Neural crest cell (in vitro differentiated cells): ENCODE results near the gene PPP2R2C. TPM values are rescaled to one million over a fixed set of nuclear protein-coding genes. Genes with fewer than 3 reads are reported as not detected.
A peak's percentile ranks its signal among the peaks of the same experiment; 100 is the strongest.

Experiments used
- DNase-seq: peaks from one replicate; pipeline ENCODE4 v3.0.0; 2021; ENCODE audit warnings: low read depth, mixed read lengths, low spot score
- H3K27ac Mint-ChIP-seq: one replicate; pipeline ENCODE4 v1.8.0; 2021; ENCODE audit warnings: mild to moderate bottlenecking, mixed read lengths; ENCODE audit not compliant: unreplicated experiment
- H3K27me3 Mint-ChIP-seq: 2 replicates; pipeline ENCODE4 v1.8.0; 2021; ENCODE audit warnings: low read depth, mild to moderate bottlenecking, mixed read lengths
- H3K36me3 Mint-ChIP-seq: 2 replicates; pipeline ENCODE4 v1.8.0; 2021; ENCODE audit warnings: low read depth, mild to moderate bottlenecking, mixed read lengths
- H3K4me1 Mint-ChIP-seq: 2 replicates; pipeline ENCODE4 v1.8.0; 2021; ENCODE audit warnings: mixed read lengths
- H3K4me3 Mint-ChIP-seq: one replicate; pipeline ENCODE4 v1.8.0; 2021; ENCODE audit warnings: mild to moderate bottlenecking, mixed read lengths
- H3K9me3 Mint-ChIP-seq: 2 replicates; pipeline ENCODE4 v1.8.0; 2021; ENCODE audit warnings: mixed read lengths
- total RNA-seq: library from RNA; stranded (reverse); gene quantifications from 2 replicates; pipeline ENCODE4 v1.2.1, GENCODE V29; 2021
- TF ChIP-seq, protein P1 (sequence below): fragments of 200-600 bp; sonication (generic); conservative IDR thresholded peaks from 2 replicates; pipeline ENCODE4 v1.5.0; 2021; ENCODE audit warnings: antibody characterized with exemption, mild to moderate bottlenecking

The PPP2R2C gene
- total RNA-seq, 1 donor from 2014 or later: 0.35 TPM

DNA sequence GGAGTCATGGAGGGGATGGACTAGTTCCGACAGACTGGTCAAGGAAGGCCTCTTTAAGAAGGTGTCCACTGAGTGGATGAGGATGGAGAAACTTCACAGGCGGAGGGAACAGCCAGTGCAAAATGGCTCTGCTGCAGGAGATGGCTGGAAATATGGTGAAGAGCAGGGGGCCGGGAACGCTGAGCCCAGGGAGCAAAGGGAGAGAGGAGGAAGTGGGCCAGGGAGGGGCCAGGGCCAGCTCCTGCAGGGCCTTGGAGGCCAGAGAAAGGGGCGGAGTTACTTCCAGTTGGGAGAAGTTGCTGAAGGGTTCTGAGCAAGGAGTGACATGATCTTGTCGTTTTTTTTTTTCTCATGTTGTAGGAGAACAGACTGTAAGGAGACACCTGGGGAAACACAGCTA lies 108.3 kb downstream of the PPP2R2C start:
- H3K36me3 Mint-ChIP-seq: no peaks in the 10 kb centered on the region
- H3K27ac Mint-ChIP-seq: no peak overlapping the region
- H3K4me1 Mint-ChIP-seq: no peaks in the 10 kb centered on the region
- no peak overlapping the region for H3K4me3 Mint-ChIP-seq
- TF ChIP-seq, protein P1, sequence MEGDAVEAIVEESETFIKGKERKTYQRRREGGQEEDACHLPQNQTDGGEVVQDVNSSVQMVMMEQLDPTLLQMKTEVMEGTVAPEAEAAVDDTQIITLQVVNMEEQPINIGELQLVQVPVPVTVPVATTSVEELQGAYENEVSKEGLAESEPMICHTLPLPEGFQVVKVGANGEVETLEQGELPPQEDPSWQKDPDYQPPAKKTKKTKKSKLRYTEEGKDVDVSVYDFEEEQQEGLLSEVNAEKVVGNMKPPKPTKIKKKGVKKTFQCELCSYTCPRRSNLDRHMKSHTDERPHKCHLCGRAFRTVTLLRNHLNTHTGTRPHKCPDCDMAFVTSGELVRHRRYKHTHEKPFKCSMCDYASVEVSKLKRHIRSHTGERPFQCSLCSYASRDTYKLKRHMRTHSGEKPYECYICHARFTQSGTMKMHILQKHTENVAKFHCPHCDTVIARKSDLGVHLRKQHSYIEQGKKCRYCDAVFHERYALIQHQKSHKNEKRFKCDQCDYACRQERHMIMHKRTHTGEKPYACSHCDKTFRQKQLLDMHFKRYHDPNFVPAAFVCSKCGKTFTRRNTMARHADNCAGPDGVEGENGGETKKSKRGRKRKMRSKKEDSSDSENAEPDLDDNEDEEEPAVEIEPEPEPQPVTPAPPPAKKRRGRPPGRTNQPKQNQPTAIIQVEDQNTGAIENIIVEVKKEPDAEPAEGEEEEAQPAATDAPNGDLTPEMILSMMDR: no peak
- DNase-seq: no peak
- peaks cover 59% of the 10 kb centered on the region for H3K27me3 Mint-ChIP-seq
- no peaks in the 10 kb centered on the region for H3K9me3 Mint-ChIP-seq

DNA sequence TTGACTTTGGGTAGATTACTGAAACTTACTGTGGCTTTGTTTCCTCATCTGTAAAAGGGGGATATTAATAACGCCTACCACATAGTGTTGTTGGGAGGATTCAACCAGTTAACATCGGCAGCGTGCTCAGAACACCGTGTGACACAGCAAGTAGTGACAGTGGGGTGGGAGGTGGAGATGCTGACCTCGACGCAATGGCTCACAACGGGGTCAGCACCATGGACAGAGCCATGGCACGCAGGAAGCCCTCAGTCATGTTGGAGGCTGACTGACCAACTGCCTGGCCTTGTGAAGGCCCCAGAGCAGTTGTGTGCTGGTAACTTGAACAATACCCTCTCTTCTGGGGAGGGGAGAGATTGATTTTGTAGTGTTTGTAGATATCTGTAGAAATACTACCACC lies 109.5 kb downstream of the PPP2R2C start:
- Mint-ChIP-seq H3K4me3 (no peak overlapping the region), H3K36me3 (no peaks in the 10 kb centered on the region), H3K4me1 (no peaks in the 10 kb centered on the region), H3K27ac (no peak overlapping the region), H3K9me3 (no peaks in the 10 kb centered on the region), H3K27me3 (peaks cover 56% of the 10 kb centered on the region)
- TF ChIP-seq, protein P1: no peak
- peak; percentile 68 for DNase-seq

DNA sequence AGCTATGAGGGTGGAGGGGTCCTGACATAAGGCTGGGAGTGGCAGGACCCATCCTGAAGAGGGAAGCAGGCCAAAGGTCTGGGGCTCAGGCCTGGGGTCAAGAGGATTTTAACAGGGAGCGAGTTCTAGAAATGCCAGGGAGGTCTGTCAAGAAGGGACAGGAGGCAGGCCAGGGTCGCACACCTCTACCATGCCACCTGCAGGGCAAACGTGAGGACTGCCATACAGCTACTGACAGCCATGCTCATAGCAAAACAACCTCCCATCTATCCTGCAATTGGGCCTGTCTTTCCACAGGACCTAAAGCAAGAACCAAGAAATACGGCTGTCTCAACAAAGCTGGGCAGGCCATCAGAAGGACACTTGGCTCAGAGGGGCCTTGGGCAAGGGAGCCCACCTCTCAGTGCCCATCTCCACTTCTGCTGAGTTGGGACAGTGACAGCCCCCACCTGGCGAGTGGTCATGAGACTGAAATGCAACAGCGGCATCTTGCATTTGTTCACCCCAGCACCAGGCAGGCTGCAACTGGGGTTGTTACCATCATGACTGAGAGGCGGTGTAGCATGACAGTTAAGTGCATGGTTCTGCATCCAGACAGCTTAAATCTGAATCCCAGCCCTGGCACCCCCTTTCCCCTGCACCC lies 110.0 kb downstream of the PPP2R2C start:
- H3K36me3 Mint-ChIP-seq: no peaks in the 10 kb centered on the region
- TF ChIP-seq, protein P1: no peak
- no peaks in the 10 kb centered on the region for H3K4me1 Mint-ChIP-seq
- no peak overlapping the region for H3K27ac Mint-ChIP-seq
- no peak for DNase-seq
- peaks cover 53% of the 10 kb centered on the region for H3K27me3 Mint-ChIP-seq
- no peaks in the 10 kb centered on the region for H3K9me3 Mint-ChIP-seq
- no peak overlapping the region for H3K4me3 Mint-ChIP-seq

DNA sequence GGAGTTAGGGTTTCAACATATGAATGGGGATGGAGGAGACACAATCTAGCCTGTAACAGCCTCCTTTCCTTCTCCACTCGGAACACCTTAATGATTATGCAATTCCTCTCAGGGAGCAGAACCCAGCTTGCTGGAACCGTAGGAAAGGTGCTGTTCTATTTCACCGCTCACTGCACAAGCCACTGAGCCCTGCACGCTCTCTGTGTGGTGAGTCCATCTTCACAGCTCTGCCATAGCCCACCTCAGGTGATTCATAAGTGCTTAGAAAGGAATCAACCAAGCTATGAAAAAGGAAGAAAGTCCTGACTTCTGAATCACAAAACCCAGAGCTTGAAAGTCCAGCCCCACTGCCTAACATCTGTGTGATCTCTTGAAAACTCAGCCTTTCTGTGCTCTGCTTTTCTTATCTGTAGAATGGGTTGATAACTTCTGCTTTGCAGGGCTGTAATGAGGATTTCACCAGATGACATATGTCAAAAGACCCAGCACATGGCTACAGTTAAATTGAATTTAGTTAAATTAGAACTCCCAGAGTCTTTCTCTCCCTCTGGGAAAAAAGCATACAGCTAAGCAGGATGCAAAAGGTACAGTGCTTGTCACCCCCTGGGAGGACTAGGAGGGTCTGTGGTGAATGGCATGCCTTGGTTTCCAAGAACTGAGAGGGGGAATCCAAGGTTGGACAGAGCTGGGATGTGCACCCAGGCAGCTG lies 111.2 kb downstream of the PPP2R2C start:
- Mint-ChIP-seq H3K27me3 (peaks cover 43% of the 10 kb centered on the region), H3K4me1 (no peaks in the 10 kb centered on the region), H3K9me3 (no peaks in the 10 kb centered on the region), H3K36me3 (no peaks in the 10 kb centered on the region), H3K4me3 (no peak overlapping the region), H3K27ac (no peak overlapping the region)
- TF ChIP-seq, protein P1: no peak
- no peak for DNase-seq

DNA sequence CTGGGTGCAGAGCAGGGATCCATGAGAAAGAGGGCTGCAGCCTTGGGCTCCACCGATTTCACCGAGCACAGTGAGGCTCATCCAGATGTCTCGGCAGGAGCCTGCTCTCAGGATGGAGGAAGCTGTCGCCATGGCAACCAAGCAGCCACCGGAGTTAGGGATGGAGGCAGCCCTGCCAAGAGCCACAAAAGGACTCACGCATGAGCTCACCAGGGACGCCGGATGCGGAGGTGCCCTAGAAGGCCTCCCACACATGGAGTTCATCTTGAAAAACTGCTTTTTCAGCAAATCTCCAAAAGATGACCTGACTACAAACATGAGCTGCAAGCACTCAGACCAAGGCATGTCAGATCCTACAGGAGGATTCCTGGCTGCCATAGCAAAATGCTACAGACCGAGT lies 112.0 kb downstream of the PPP2R2C start:
- Mint-ChIP-seq H3K27me3 (peaks cover 37% of the 10 kb centered on the region), H3K36me3 (no peaks in the 10 kb centered on the region), H3K4me3 (no peak overlapping the region), H3K4me1 (no peaks in the 10 kb centered on the region), H3K9me3 (no peaks in the 10 kb centered on the region), H3K27ac (no peak overlapping the region)
- DNase-seq: peak; percentile 39
- TF ChIP-seq, protein P1: no peak
